HK-2 (cell line): ENCODE data around the gene MYH15.

Experiments
- DNase-seq: peaks from one replicate; pipeline ENCODE4 v3.0.0-alpha.2; 2018; ENCODE audit not compliant: unreplicated experiment

Gene MYH15

DNA sequence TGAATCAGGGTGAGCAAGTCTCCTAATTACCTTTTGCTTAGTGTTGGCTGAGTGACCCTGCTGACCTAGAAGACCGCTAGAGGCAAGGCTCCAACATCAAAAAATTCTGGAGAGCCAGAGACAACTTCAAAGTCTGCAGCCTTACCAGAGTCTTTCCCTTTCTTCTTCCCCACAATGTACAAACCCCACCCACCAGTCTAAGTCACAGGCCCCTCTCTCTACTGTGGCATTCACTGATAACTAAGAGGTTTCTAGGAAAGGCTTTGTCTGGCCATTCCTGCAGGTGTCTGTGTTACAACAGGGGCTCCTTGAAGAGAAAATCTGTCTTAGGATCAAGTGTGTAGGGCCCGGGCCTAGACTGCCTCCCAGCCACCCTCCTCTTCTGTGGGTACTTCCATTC is 525 bp downstream of the MYH15 start:
- DNase-seq, result no peak

DNA sequence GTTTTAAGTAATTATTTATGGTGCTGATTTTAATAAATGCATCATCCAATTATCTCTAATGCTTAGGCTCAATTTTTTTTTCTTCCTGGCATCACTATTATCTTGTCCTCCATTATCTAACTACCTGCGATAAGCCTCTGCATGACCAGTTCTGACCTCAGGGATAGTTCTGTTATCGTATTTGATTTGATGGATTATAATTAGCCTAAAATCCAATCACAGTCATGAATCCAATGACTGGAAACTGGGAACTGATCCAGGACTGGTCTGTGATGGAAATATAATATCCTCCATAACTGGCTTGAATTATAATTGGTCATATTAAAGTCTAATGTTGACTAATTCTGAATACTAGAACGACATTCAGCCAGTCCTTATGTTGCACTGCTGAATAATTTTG is 1.1 kb downstream of the MYH15 start:
- DNase-seq, result no peak

DNA sequence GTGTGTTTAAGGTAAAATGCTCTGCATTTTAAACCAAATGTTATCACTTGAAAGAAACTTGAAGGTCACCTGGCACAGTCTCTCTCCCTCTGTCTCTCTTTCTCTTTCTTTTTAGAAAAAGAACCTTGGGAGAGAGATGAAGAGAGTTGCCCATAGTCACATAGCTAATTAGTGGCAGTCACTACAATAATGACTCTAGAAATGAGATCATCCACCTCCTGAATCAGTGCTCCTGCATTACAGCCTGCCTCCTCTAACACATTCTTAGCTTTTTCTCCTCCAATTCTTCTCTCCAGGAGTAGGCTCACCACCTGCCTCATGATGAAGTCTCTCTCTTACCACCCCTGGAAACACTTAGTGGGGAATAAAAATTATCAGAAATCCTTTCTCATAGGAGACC is 2.5 kb downstream of the MYH15 start:
- no peak for DNase-seq

DNA sequence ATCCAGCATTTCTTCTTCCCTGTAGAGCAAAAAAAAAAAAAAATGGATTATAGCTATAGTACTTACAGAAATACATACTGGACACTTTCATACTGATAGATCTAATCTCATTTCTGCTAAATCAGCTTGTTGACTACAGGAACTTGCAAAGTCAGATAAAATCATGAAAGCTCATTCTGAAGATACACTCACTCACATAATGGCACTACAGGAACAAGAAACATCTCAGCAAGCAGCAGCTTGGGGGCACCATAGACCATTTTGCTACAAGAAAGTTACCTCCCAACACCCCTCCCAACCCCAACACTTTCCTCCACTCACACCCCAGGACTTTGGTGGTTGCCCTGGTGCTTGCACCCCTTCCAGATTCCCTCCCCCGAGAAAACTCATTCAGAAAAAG is 4.6 kb downstream of the MYH15 start:
- no peak for DNase-seq

DNA sequence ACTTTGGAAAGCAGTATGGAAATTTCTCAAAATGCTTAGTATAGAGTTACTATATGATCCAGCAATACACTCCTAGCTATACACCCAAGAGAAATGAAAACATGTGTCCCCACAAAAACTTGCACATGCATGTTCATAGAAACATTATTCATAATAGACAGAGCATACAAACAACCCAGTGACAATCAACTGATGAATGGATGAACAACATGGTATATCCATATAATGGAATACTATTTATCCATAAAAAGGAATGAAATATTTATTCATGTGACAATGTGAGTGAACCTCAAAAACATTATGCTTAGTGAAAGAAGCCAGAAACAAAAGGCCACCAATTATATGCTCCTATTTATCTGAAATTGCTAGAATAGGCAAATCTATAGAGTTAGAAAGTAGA is 6.7 kb downstream of the MYH15 start:
- no peak for DNase-seq

DNA sequence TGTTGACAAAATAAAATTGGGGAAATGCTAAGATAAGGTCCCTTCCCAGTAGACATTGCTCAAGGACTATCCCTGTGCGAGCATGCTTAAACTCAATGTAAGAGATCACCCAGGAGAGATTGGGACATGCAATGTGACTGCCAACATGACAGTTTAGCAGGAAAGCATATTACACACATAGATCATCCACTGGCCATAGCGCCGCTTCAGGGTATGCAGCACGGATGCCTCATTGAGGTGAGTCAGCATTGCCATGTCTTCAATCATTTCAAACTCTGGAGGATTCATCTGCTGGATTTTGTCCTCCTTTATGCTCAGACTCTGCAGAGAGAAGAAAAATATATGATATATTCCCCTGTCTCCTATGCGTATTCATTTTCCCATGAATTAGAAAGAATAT is 8.9 kb downstream of the MYH15 start:
- no peak for DNase-seq

DNA sequence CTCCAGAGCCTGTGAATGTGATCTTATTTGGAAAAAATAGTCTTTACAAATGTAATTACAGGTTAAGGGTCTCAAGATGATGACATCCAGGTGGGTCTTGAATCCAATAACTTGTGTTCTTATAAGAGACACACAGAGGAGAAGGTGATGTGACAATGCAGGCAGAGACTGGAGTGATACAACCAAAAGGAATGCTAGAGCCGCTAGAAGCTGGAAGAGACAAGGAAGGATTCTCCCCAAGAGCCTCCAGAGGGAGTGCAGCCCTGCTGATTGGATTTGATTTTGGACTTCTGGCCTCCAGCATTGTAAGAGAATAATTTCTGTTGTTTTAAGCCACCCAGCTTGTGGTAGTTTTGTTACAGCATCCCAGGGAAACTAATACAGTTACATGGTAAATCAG is 9.7 kb downstream of the MYH15 start:
- DNase-seq, result no peak

DNA sequence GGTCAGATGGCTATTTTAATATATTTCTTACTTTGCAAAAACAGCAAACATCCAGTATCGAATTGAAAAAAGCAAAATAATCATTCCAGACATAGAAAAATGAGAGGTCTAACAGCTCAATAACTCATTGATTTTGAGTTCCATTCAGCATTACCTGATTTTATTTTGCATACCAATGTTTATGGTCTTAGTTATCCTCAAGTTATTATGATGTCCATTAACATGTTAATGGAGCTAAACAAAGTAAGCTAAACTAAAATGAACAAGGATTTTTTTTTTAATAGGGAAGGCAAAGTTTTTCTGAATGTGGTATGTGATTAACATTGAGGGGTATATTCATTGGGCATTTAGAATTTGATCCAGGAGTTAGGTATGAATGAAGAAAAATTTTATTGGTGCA is 13.1 kb downstream of the MYH15 start:
- no peak for DNase-seq

DNA sequence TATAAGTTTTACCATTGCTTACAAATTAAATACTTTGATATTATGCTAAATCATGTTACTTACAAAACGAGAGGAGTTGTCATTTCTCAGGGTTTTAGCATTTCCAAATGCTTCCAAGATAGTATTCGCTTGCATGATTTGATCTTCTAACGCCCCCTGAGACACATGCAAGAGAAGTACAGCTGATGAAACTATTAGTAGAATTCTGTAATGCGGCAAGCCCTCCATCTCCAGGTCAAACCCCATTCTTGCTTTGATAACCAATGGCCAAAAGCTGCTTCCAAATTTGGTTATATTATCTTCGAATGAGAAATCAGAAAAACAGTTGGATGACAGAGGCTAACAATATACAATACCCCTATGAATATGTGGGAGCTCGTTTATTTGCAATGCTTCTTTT is 14.7 kb downstream of the MYH15 start:
- no peak for DNase-seq

DNA sequence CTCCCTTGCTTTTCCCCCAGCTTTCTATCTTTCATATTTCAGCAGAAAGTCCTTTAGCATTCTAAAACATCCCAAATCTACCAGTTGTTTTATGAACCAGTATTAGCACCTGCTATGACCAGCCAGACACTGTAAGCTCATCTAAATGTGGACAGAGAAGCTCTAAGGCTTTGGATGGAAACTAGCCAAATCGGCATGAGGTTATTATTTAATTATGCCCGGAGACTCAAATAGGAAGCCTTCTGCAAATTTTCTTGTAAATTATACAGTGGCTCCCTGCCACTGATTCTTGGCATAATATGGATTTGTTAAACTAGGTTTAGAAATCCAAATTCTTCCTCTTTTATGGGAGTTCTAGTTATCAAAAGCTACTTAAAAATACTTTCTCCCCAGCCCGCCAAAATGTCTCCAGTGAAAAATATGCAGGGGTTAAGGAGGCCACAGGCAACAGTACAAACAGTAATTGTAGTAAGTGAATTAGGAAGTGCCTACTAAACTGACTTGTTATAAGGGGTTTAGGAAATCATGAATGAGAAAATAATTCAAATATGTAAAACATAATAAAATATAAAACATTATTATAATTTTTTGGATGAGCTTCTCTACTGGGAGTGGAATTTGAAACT is 15.4 kb downstream of the MYH15 start:
- DNase-seq, result no peak

DNA sequence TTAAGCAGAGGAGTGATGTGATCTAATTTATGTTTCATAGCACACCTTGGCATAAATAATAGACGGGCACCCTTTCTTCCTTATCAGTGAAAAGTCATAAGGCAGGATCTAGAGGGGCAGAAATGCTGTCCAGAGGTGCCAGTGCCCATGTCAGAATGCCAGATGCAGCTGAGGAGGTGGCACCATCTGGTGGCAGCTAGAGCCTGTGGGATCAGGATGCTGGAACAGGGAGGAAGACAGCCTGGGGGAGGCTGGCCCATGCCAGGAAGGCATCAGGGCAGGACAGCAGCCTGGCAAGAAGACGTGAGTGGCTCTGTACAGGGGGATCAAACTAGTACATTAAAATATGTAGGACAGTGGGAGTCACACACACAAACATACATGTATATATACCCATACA is 16.5 kb downstream of the MYH15 start:
- peak; percentile 11 for DNase-seq

DNA sequence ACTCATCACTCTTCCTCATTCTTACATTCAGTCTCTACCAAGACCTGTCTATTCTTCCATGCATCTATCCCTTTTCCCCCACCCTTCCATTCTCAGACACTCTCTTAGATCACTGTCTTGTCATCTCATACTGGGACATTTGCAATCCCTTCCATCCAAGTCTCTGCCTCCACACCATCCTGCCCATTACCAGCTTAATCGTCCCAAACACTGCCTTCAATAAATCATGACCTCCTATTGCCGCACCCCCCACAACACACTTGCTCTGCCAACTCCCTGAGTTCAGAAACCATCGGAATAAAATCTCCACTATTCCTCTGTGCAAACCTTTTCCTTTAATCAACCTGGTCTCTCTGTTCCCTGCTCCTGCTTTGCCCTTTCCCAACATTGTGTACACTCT is 18.9 kb downstream of the MYH15 start:
- DNase-seq, result no peak

DNA sequence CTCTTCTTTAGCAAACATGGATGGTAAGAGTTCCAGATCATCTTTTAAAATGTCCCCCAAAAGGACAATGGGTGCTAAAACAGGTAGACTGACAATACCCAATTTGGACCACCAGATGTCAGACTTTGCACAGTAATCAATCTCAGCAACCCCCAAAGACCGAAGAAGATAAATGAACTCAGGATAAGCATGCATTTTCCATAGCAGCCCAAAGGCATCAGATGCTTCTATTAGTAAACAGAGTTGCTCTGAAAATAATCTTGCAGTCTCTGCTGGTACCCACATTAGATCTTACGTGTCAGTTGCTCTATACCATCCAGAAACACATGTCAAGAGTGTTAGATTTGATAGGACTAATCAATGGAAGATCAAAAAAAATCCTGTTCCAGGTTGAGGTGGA is 20.6 kb downstream of the MYH15 start:
- no peak for DNase-seq

DNA sequence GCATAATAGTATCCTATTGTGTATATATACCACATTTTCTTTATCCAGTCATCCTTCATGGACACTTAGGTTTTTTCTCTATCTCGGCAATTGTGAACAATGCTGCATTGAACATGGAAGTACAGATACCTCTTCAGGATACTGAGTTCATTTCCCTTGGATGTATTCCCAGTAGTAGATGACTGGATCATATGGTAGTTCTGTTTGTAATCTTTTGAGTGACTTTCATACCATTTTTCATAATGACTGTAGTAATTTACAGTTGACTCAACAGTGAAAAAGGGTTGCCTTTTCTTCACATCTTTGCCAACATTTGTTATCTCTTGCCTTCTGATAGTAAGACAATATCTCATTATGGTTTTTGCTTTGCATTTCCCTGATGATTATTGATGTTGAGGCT is 21.8 kb downstream of the MYH15 start:
- no peak for DNase-seq

DNA sequence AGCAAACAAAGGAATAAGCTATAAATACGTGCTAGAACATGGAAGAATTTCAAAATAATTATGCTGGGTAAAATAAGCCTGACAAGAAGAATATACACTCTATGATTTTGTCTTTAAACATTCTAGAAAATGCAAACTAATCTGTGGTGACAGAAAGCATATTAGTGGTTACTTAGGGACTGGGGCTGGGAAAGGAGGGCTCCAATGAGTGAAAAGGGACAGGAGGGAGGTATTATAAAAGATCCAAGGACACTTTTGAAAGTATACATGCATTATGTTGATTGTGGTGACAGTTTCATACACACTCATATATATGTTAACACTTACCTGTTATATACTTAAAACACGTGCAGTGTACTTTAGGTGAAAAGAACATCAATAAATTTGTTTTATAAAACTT is 23.0 kb downstream of the MYH15 start:
- DNase-seq, result no peak

DNA sequence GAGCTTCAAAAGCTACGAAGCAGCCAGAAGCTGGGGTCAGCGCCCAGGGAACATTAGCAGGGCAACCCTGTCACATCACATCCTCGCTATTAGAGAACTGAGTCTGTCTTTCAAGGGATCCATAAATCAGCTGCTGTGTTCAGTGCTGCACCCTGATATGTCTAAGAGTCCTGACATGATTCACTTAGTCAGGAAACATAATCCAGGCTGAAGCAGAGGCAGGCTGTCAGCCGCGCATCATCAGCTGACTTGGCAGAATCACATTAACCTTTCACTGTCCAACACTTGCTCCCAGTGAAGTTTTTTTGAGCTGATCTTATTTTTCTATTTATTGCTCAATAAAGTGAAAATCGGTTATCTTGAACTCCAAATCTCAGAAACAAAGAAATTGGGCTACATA is 23.5 kb downstream of the MYH15 start:
- peak; percentile 21 for DNase-seq

DNA sequence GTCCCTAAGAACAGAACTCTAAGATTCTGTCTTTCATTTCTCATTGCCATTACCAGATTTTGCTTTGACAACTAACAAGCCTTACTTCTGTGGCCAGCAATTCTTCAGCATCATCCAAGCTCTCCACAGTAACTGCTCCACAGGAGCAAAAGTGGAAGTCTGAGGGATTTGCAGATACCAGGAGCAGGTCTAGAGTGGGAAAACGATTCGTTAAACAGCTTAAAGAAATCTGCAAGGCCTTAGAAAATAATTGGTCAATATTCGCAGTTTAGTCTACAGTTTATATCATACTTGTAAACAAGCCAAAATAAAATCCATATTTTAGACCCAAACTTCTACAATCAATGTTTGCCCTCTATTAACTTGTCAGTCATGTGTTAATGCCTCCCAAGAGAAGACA is 24.1 kb downstream of the MYH15 start:
- no peak for DNase-seq

DNA sequence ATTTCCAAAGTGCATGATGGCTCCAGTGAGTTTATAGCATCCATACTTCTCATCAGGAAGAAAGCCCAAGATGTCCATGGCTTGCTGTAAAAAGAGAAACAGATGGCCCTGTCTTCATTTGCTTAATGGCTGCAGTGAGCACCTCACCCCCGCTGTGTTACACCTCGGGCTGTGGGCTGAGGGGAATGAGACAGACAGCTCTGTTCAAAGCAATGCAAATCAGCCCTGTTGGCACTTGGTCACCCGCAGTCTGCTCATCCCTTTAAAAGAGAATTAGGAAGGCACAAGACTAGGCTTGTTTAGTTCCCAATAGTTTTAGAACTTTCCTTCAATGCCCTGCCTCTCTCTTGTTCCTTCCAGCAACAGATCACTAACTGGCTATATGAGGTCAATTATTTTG is 25.2 kb downstream of the MYH15 start:
- no peak for DNase-seq

DNA sequence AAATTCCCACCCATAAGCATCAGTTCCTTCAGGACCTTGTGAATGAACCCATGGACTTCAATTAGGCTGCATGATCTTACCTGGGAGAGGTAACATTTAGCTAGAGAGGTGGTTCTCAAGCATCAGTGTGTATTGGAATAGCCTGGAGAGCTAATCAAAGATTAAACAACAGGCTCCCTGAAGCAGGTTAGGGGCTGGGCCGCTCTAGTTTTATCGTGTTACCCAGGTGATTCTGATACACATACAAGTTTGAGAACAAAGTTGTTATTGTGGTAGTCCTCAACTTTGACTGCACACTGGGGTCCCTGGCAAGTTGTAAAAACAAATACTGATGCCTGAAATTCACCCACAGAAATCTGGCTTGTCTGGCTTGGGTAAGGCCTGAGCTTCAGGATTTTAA is 31.2 kb downstream of the MYH15 start:
- DNase-seq, result no peak

DNA sequence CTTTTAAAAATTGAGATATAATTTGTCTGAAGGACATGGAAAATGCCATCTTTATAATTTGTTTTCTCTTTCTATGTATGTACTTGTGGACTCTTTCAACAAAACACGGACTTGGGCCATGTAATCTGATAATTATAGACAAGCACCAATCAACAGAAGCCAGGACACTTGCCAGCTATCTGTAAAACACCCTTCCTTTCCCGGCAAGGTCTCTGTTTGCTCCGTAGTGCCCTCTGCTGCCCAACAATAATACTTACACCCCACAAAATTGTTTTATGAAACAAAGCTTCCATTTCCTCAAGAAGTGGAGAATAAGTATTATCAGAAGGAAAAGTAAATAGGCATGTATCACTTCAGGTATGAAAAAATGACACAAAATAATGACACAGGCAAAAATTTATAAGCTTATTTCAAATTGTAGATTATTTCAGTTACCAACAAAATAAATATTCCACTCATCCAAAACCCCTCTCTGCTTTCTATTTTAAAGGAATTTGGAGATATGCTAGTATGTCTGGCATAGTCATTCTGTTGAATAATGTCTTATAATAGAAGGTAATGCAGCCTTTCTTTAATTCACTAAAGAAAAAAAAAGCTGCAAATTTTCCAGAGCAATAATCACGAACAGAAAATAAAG is 32.8 kb downstream of the MYH15 start:
- peak; percentile 45 for DNase-seq

DNA sequence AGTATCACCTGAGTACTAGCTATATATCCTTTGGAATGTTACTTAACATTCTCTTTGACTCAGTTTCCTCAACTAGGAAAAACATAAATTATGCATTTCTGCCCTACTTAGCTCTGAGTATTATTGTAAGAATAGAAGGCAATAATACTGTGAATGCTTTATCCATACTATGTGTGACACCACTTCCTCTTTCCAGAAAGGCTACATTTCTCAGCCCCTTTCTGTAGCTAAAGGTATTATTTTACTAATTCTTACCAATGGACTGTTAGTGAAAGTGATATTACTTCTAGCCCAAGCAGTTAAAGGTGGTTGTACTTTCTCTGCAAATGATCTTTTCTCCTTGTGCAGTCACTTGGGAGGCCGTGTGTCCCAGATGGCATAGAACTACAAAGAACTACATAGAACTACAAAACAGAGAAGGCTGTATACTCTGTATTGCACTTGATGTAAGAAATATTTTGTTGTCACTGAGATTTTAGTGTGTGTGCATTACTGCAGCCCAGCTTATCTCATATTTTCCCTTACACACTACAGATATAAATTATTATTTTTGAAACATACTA is 35.1 kb downstream of the MYH15 start:
- no peak for DNase-seq

DNA sequence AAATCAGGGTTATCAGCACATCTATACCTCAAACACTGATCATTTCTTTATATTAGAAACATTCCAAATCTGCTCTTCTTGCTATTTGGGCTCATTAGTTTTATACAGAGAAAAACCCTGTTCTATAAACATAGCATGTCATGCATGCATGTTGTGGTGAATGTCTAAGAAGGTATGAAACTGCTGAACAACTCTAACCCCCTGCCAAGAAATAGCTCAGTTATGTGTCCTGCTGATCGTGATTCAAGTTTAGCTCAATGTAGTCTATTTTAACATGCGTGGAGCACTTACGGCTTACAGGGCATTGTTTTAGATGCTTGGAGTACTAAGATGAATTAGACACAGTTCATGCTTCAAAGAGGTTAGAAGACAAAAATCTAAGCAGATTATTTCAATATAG is 35.8 kb downstream of the MYH15 start:
- no peak for DNase-seq

DNA sequence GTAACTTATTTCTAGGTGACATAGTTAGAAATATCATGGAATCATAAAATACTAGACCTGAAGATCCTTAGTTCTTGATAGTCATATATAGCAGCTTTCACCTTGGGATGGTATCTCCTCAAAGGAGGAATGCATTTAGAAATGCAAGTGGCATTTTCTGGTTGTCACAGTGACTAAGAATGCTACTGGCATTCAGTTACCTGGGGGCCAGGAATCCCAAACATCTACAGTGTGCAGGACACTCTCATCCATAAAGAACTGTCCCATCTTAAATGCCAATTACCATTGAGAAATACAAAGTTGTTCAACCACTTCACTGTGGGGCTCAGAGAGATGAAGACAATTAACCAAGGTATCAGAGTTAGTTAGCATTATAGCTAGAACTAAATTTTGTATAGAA is 36.7 kb downstream of the MYH15 start:
- no peak for DNase-seq
